HG03565 (cell line): ENCODE measurements around the gene RCOR3.
A peak's percentile ranks its signal among the peaks of the same experiment; 100 is the strongest.

Experiments used
- ATAC-seq: cut with Tn5 transposase; IDR thresholded peaks from one replicate; pipeline ENCODE4 v1.9.1; 2021; ENCODE audit warnings: mild to moderate bottlenecking, moderate library complexity; ENCODE audit not compliant: unreplicated experiment

RCOR3 gene

GRCh38 chr1:211323156-211324063 is 64.2 kb downstream of the RCOR3 start:
- ATAC-seq, result peak; percentile 49

- ATAC-seq, result no peak
Measured at GRCh38 chr1:211324992-211325775, 66.0 kb downstream of the RCOR3 start.

- no peak for ATAC-seq
Measured at GRCh38 chr1:211326140-211326527, 67.0 kb downstream of the RCOR3 start.

- ATAC-seq, result no peak
Measured at GRCh38 chr1:211326528-211327345, 67.6 kb downstream of the RCOR3 start, which contains the start of gene TRAF5. TRAF5 (plus strand) TSS chr1:211326833; CDS start chr1:211353240, 26,407 bp downstream.

GRCh38 chr1:211327346-211327921 is 68.3 kb downstream of the RCOR3 start:
- ATAC-seq, result no peak

- no peak for ATAC-seq
Measured at GRCh38 chr1:211328084-211328694, 69.0 kb downstream of the RCOR3 start.

- ATAC-seq, result no peak
Measured at GRCh38 chr1:211328866-211329475, 69.8 kb downstream of the RCOR3 start.

GRCh38 chr1:211329764-211330201 is 70.6 kb downstream of the RCOR3 start:
- peak; percentile 61 for ATAC-seq

- ATAC-seq, result no peak
Measured at GRCh38 chr1:211330282-211330936, 71.2 kb downstream of the RCOR3 start.

- no peak for ATAC-seq
Measured at GRCh38 chr1:211331011-211331709, 72.0 kb downstream of the RCOR3 start.

GRCh38 chr1:211332036-211332616 is 73.0 kb downstream of the RCOR3 start:
- no peak for ATAC-seq

GRCh38 chr1:211332830-211333229 is 73.7 kb downstream of the RCOR3 start:
- ATAC-seq, result no peak

- no peak for ATAC-seq
Measured at GRCh38 chr1:211333906-211334305, 74.7 kb downstream of the RCOR3 start.

- ATAC-seq, result no peak
Measured at GRCh38 chr1:211334986-211335385, 75.8 kb downstream of the RCOR3 start.

GRCh38 chr1:211335522-211336157 is 76.5 kb downstream of the RCOR3 start:
- ATAC-seq, result peak; percentile 77

GRCh38 chr1:211336161-211336560 is 77.0 kb downstream of the RCOR3 start:
- no peak for ATAC-seq

- no peak for ATAC-seq
Measured at GRCh38 chr1:211336775-211337174, 77.6 kb downstream of the RCOR3 start.
